HUES48 (cell line): ENCODE results near the gene ITSN1.
"Not testable (repeated sequence)": the region's sequence is repeated elsewhere in the genome, so short reads cannot be mapped to it uniquely, and the experiment has no call there.

ENCODE experiments used
- H3K27ac ChIP-seq: one replicate; pipeline ENCODE4 v1.7.0; 2013; ENCODE audit warnings: low read depth, low read length, inconsistent platforms
- H3K27me3 ChIP-seq: 2 replicates; pipeline ENCODE4 v1.6.1; 2013; ENCODE audit warnings: mild to moderate bottlenecking, low read length; ENCODE audit not compliant: control insufficient read depth, insufficient read depth
- H3K36me3 ChIP-seq: 2 replicates; pipeline ENCODE4 v1.6.1; 2013; ENCODE audit warnings: low read length; ENCODE audit not compliant: control insufficient read depth, insufficient read depth
- H3K4me1 ChIP-seq: 2 replicates; pipeline ENCODE4 v1.6.1; 2013; ENCODE audit warnings: mild to moderate bottlenecking, low read length; ENCODE audit not compliant: control insufficient read depth, insufficient read depth
- H3K4me3 ChIP-seq: 2 replicates; pipeline ENCODE4 v1.5.1; 2013; ENCODE audit warnings: mild to moderate bottlenecking, low read depth, low read length
- H3K9ac ChIP-seq: 2 replicates; pipeline ENCODE4 v1.6.1; 2013; ENCODE audit warnings: mild to moderate bottlenecking, low read depth, low read length, moderate library complexity
- H3K9me3 ChIP-seq: 2 replicates; pipeline ENCODE4 v1.6.1; 2013; ENCODE audit warnings: low read length; ENCODE audit not compliant: control insufficient read depth, insufficient read depth

ITSN1 gene

GRCh38 chr21:33698087-33698860 lies 56.0 kb downstream of the ITSN1 start:
- no peak overlapping the region for H3K27ac ChIP-seq
- no peak overlapping the region for H3K9ac ChIP-seq

GRCh38 chr21:33699277-33699676 lies 57.0 kb downstream of the ITSN1 start:
- H3K9me3 ChIP-seq: no peaks in the 10 kb centered on the region
- H3K27ac ChIP-seq: no peak overlapping the region
- no peak overlapping the region for H3K4me3 ChIP-seq
- no peaks in the 10 kb centered on the region for H3K36me3 ChIP-seq
- H3K9ac ChIP-seq: no peak overlapping the region
- H3K27me3 ChIP-seq: no peaks in the 10 kb centered on the region
- peaks cover 31% of the 10 kb centered on the region for H3K4me1 ChIP-seq

More at GRCh38 chr21:33698087-33698860, 56.0 kb downstream of the ITSN1 start:
- H3K27me3 ChIP-seq: no peaks in the 10 kb centered on the region
- peaks cover 27% of the 10 kb centered on the region for H3K4me1 ChIP-seq
- H3K4me3 ChIP-seq: no peak overlapping the region
- H3K9me3 ChIP-seq: no peaks in the 10 kb centered on the region
- no peaks in the 10 kb centered on the region for H3K36me3 ChIP-seq

DNA sequence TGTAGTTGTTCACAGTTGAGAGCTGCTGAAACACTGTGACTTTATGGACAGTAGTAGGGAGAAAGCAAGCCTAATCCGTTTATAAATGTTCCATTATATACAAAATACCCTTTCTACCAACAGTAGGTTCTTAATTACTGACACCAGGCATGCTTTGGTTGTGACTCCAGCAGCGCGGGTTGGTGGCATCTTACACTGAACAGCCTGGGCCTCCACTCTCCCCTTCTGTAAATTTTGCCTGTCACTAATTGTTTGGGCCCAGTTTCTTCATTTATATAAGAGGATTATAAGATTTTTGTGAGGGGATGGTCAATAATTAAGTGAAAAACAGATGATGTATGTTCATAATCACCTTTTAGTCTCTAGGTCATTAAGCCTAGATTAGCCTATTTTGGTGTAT lies 58.2 kb downstream of the ITSN1 start:
- H3K27ac ChIP-seq: no peak overlapping the region
- peaks cover 26% of the 10 kb centered on the region for H3K4me1 ChIP-seq
- no peak overlapping the region for H3K4me3 ChIP-seq
- no peaks in the 10 kb centered on the region for H3K9me3 ChIP-seq
- H3K36me3 ChIP-seq: no peaks in the 10 kb centered on the region
- H3K27me3 ChIP-seq: no peaks in the 10 kb centered on the region
- H3K9ac ChIP-seq: no peak overlapping the region

- no peak overlapping the region for H3K27ac ChIP-seq
- H3K4me3 ChIP-seq: no peak overlapping the region
- H3K4me1 ChIP-seq: peaks cover 4% of the 10 kb centered on the region; the same call in 1 of the 2 replicates
- H3K27me3 ChIP-seq: no peaks in the 10 kb centered on the region
- H3K36me3 ChIP-seq: peaks cover 3% of the 10 kb centered on the region; the same call in 1 of the 2 replicates
- no peak overlapping the region for H3K9ac ChIP-seq
- no peaks in the 10 kb centered on the region for H3K9me3 ChIP-seq
Measured at GRCh38 chr21:33703750-33704606, 61.7 kb downstream of the ITSN1 start.

DNA sequence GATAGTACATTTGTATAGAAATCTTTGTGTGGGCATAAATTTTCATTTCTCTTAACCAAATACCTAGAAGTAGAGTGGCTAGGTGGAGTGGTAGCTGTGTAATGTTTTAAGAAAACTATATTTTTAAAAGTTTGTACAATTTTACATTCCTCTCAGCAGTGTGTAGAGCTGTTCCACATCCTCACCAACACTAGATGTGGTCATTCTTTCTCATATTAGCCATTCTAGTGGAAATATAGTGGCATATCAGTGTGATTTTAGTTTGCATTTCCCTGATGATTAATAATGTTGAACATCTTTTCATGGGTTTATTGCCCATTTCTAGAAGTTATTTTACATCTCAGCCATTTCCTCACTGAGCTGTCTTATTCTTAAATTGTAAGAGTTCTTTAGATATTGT lies 65.5 kb downstream of the ITSN1 start:
- Histone ChIP-seq H3K36me3 (peaks cover 3% of the 10 kb centered on the region; the same call in 1 of the 2 replicates), H3K4me3 (no peak overlapping the region)

DNA sequence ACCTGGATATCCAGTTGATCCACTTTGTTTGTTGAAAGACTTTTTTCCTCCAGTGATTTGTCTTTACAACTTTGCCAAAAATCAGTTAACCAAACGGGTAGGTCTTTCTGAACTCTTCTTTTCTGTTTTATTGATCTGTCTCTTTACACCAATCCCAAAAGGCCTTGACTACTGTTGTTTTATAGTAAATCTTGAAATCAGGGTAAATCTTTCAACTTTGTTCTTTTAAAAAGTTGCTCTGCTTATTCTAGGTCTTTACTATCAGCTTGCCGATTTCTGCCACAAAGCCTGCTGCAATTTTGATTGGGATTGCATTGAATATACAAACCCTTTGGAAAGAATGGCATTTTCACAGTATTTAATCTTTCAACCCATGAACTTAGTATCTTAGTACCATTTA lies 66.6 kb downstream of the ITSN1 start:
- no peaks in the 10 kb centered on the region for H3K9me3 ChIP-seq
- H3K27me3 ChIP-seq: no peaks in the 10 kb centered on the region
- H3K4me3 ChIP-seq: no peak overlapping the region
- H3K36me3 ChIP-seq: peaks cover 3% of the 10 kb centered on the region; the same call in 1 of the 2 replicates
- no peak overlapping the region for H3K9ac ChIP-seq
- H3K4me1 ChIP-seq: peaks cover 19% of the 10 kb centered on the region
- H3K27ac ChIP-seq: no peak overlapping the region

More for the DNA sequence above, 65.5 kb downstream of the ITSN1 start:
- H3K27me3 ChIP-seq: no peaks in the 10 kb centered on the region
- H3K9ac ChIP-seq: no peak overlapping the region
- H3K4me1 ChIP-seq: peaks cover 23% of the 10 kb centered on the region
- H3K9me3 ChIP-seq: no peaks in the 10 kb centered on the region
- H3K27ac ChIP-seq: no peak overlapping the region

GRCh38 chr21:33712022-33712803 lies 69.9 kb downstream of the ITSN1 start:
- H3K4me3 ChIP-seq: no peak overlapping the region
- H3K4me1 ChIP-seq: peaks cover 19% of the 10 kb centered on the region
- H3K27ac ChIP-seq: peak overlapping the region; percentile 22
- peaks cover 3% of the 10 kb centered on the region; the same call in 1 of the 2 replicates for H3K36me3 ChIP-seq
- no peaks in the 10 kb centered on the region for H3K27me3 ChIP-seq
- H3K9me3 ChIP-seq: no peaks in the 10 kb centered on the region
- no peak overlapping the region for H3K9ac ChIP-seq

- Histone ChIP-seq H3K9ac (no peak overlapping the region), H3K4me1 (no peaks in the 10 kb centered on the region), H3K4me3 (no peak overlapping the region), H3K36me3 (peaks cover 52% of the 10 kb centered on the region), H3K9me3 (no peaks in the 10 kb centered on the region), H3K27me3 (no peaks in the 10 kb centered on the region), H3K27ac (no peak overlapping the region)
Measured at GRCh38 chr21:33721081-33721480, 78.8 kb downstream of the ITSN1 start.

DNA sequence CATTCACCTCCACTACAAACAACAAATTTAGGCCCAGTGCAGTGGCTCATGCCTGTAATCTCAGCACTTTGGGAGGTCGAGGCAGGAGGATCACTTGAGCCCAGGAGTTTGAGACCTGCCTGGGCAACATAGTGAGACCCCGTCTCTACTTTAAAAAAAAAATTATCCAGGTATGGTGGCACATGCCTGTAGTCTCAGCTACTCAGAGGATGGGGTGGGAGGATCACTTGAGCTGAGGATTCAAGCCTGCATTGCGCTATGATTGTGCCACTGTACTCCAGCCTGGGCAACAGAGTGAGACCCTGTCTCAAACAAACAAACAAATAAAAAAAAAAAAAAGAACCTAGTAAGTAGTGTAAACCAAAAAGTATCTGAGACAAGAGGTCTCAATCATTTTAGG lies 86.8 kb downstream of the ITSN1 start:
- H3K27ac ChIP-seq, H3K4me3 ChIP-seq, H3K27me3 ChIP-seq, H3K9me3 ChIP-seq, H3K9ac ChIP-seq: not testable (repeated sequence)
- Histone ChIP-seq H3K4me1 (peaks cover 17% of the 10 kb centered on the region), H3K36me3 (peaks cover 22% of the 10 kb centered on the region)

DNA sequence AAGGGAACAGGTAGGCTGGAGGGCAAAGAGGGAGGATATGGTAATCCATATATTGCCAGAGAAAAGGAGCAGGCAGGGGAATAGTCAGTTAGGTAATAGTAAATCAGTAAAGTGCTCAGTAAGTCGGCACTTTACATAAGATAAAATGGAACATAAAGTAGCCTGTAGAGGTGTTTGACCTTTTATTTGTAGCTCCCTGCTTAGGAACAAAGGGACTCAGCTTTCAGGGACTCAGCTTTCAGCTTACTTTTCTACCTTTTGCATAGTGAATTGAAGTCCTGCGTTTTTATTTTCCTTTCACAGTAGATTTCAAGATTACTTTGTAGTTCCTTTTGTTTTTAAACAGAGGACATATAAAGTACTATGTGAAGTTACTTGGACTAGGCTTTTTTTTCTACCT lies 87.3 kb downstream of the ITSN1 start:
- Histone ChIP-seq H3K27me3 (no peaks in the 10 kb centered on the region), H3K9me3 (no peaks in the 10 kb centered on the region), H3K27ac (no peak overlapping the region), H3K9ac (no peak overlapping the region), H3K4me3 (no peak overlapping the region), H3K4me1 (peaks cover 17% of the 10 kb centered on the region), H3K36me3 (peaks cover 22% of the 10 kb centered on the region)
